ENCODE results near the gene CHRDL2.

- TF ChIP-seq POLR2A (IDR thresholded peaks at IDR 0.05) (no peak), CTCF (IDR thresholded peaks at IDR 0.05) (no peak), POLR2AphosphoS5 (IDR thresholded peaks at IDR 0.05) (no peak)
Observed at GRCh38 chr11:74766905-74767304, 35.7 kb upstream of the CHRDL2 start.
